SIG-M5 treated with dmso at 0.1 percent for 504 hours (cell line): Measurements from ENCODE around the gene TUBD1.
"Not testable (repeated sequence)": the region's sequence is repeated elsewhere in the genome, so short reads cannot be mapped to it uniquely, and the experiment has no call there.

ENCODE experiments used
- DNase-seq: peaks from one replicate; lab custom pipeline; 2025; ENCODE audit not compliant: unreplicated experiment; lab: John Stamatoyannopoulos, UW

TUBD1 gene, protein sequence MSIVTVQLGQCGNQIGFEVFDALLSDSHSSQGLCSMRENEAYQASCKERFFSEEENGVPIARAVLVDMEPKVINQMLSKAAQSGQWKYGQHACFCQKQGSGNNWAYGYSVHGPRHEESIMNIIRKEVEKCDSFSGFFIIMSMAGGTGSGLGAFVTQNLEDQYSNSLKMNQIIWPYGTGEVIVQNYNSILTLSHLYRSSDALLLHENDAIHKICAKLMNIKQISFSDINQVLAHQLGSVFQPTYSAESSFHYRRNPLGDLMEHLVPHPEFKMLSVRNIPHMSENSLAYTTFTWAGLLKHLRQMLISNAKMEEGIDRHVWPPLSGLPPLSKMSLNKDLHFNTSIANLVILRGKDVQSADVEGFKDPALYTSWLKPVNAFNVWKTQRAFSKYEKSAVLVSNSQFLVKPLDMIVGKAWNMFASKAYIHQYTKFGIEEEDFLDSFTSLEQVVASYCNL

DNA sequence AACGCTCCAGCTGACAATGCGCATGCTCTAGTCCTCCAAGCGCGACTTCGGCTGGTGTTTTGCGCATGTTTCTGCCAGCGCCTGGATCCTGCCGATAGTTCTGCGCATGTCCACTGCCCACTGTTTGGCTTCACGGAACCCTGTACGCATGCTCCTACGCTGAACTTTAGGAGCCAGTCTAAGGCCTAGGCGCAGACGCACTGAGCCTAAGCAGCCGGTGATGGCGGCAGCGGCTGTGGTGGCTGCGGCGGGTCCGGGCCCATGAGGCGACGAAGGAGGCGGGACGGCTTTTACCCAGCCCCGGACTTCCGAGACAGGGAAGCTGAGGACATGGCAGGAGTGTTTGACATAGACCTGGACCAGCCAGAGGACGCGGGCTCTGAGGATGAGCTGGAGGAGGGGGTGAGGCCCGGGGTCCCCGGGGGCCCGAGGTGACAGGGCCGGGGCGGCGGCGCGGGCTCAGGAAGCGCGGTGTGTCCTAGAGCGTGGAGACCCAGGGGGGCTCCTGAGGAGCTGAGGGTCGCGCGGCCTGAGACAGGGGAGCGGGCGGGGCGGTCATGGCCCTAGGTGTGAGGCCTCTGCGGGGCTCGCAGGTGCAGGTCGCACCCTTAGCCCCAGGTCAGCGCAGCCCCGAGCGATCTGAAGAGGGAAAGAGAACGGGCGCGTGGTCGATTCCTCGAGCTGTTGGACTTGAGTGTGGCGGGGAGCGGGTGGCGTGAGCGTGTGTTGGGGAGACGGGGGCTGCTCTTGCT lies at the start of gene TUBD1, which contains the start of gene RPS6KB1:
Gene TUBD1 (minus strand): TSS at position 20 of the 752 bp plus-strand sequence. CDS start 1,941 bp downstream, outside the sequence.
Gene RPS6KB1 (plus strand): TSS at position 198 of the 752 bp plus-strand sequence. CDS start 64 bp downstream, at position 262.
- DNase-seq = peak; percentile 100

DNA sequence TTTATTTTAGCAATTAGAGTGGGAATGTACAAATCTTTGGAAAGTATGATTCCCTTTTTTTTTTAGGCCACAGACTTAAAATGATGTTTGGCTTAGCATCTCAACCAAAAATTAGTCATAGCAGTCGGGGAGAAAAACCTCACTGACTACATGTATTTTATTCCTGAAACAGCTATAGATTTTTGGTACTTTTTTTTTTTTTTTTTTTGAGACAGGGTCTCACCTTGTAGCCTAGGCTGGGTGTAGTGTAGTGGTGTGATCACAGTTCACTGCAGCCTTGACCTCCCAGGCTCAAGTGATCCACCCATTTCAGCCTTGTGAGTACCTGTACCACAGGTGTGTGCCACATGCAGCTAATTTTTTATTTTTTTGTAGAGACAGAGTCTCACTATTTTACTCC lies 48.4 kb upstream of the TUBD1 start:
- no peak for DNase-seq

GRCh38 chr17:59940697-59941096 lies 48.0 kb upstream of the TUBD1 start:
- DNase-seq = peak; percentile 57

- DNase-seq = not testable (repeated sequence)
Observed at GRCh38 chr17:59933317-59933716, 40.6 kb upstream of the TUBD1 start.

- DNase-seq = peak; percentile 77
Observed at GRCh38 chr17:59930768-59931167, 38.0 kb upstream of the TUBD1 start.

- DNase-seq = not testable (repeated sequence)
Observed at GRCh38 chr17:59930121-59930520, 37.4 kb upstream of the TUBD1 start.

- DNase-seq = not testable (repeated sequence)
Observed at GRCh38 chr17:59920637-59921036, 27.9 kb upstream of the TUBD1 start.

DNA sequence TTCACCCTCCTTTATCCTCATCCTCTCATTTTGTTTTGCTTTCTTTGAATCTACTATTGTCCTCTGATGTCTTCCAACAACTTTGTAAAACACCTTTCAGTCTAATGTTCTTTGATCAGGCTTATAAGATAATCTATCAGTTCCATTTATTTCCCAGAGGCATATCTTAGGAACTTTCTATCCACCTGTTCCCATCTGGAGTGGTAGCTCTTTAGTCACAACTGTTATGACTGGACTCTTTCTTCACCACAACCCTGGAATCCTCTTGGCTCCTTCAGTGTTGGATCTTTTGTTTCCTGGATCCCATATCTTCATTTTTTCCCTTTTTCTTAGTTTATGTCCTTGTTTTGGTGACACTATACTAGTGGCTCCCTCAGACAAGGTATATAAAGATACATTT lies 23.7 kb upstream of the TUBD1 start:
- no peak for DNase-seq

DNA sequence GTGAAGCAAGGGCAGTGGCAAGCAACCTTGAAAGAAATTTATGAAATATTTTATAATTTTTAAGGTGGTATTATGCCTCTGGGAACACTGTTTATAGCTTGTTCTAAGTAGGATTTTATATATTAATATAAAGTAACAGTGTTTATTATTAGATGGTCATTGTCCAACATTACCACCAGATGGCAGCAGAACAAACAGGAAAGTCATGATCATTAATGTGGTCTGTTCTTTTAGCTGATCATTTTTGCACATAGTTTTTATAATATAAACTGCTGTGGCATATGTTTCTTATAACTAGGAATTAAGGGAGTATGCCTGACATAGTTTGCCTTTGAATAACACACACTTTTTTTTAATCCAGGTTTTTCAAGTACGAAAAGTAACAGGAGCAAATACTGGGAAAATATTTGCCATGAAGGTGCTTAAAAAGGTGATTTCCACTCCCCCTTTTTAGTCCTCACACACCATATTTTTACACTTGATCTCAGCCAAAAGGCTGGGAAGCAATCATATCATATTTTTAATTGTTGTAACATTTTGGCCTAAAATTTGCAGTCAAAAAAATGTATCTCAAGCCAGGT lies 21.6 kb upstream of the TUBD1 start:
- DNase-seq = peak; percentile 96

GRCh38 chr17:59907467-59907866 lies 14.7 kb upstream of the TUBD1 start:
- DNase-seq = no peak

DNA sequence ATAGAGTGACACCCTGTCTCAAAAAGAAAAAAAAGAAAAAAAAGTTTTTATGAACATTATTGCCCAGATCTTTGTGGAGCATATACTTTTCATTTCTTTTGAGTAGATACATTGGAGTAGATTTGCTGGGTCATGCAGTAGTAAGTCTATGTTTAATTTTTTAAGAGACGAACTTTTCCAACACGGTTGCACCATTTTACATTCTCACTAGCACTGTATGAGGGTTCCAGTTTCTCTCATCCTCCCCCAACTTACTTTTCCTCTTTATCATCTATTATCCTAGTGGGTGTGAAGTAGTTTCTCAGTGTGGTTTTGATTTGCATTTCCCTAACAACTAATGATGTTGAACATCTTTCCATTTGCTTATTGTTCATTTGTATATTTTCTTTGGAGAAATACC lies 10.7 kb upstream of the TUBD1 start:
- no peak for DNase-seq

GRCh38 chr17:59901604-59902003 lies 8.9 kb upstream of the TUBD1 start:
- DNase-seq = no peak

GRCh38 chr17:59899099-59899498 lies 6.4 kb upstream of the TUBD1 start:
- peak; percentile 83 for DNase-seq

DNA sequence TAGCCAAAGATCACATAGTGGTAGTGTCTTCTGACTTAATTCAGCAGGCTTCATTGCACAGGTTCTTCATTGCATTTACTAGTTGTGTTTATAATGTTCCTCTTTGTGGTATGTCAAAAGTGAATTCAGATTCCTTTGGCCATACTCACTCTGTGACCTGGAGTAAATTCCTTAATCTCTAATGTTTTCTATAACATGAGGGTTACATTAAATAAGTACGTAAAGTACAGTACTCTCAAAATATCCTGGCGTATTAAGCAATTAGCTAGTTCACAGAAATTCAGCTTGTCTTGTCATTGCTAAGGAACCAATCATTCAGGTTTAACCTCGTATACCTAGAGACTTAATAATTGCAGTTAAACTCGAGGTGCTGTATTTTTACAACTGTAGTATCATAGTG lies 4.3 kb upstream of the TUBD1 start:
- DNase-seq = no peak

DNA sequence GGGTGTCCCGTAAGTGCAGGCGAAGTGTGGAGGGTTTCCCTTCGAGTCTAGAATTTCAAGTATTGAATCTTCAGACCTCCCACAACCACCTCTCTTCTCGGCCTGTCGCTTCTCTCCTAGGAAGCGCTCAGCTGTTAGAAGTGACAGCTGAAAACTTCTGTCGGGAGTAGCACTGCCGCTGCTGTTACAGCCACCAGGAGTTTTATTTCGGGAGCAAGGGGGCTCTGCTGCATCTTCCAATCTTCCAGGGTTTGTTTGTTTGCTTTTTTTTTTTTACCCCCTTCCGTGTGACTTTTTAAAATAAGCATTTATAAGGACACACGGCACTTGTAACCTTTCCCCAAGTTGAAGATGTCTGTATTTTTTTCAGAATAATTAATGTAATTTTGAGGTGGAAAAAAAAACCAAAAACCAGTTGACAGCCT lies 945 bp upstream of the TUBD1 start:
- DNase-seq = peak; percentile 85

GRCh38 chr17:59892251-59892923 lies 356 bp downstream of the TUBD1 start:
- DNase-seq = no peak

- DNase-seq = peak; percentile 53
Observed at GRCh38 chr17:59890720-59891119, 2.0 kb downstream of the TUBD1 start.

- peak; percentile 59 for DNase-seq
Observed at GRCh38 chr17:59888145-59888750, 4.5 kb downstream of the TUBD1 start.

- DNase-seq = no peak
Observed at GRCh38 chr17:59884861-59885260, 7.9 kb downstream of the TUBD1 start.

DNA sequence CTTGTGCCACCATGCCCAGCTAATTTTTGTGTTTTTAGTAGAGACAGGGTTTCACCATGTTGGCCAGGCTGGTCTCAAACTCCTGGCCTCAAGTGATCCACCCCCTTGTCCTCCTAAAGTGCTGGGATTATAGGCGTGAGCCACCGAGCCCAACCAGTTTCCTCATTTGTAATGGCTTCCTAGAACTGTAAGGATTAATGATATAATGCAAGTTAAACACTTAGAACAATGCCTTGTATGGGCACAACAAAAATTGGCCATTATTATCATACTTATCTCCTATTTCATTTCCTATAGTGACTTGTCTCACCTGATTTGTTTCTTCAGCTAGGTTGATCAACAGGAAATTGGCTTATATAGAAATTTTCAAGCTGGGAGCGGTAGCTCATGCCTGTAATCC lies 14.1 kb downstream of the TUBD1 start:
- DNase-seq = no peak

DNA sequence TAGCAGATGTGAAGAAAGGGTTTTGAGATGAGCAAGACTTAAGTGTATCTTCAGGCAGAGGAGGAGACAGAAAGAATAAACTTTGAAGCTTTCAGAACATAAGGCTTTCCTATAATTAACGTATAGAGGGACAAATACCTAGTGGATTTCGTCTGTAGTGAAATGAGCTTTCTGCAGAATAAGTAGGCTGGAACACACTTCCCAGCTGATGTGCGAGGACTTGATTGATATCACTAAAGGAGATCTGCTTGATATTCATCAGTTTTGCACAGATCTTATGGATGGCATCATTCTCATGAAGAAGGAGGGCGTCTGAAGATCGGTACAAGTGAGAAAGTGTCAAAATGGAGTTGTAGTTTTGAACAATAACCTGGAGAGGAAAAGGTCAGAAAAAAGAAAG lies 14.8 kb downstream of the TUBD1 start:
- DNase-seq = no peak
